DMS53 treated with DMSO at 0.1 percent for 48 hours (cell line): ENCODE measurements around the gene JPT2.

Experiments used
- DNase-seq: peaks from one replicate; lab custom pipeline; 2025; ENCODE audit not compliant: unreplicated experiment; lab: John Stamatoyannopoulos, UW

JPT2 gene

GRCh38 chr16:1677942-1678499 is at the start of gene JPT2:
JPT2 (plus strand) TSS chr16:1678279; CDS start chr16:1678313, 34 bp downstream.
- DNase-seq = peak; percentile 78

- DNase-seq = no peak
Observed at GRCh38 chr16:1630450-1631213, 47.4 kb upstream of the JPT2 start.

- no peak for DNase-seq
Observed at GRCh38 chr16:1631230-1631629, 46.8 kb upstream of the JPT2 start.

DNA sequence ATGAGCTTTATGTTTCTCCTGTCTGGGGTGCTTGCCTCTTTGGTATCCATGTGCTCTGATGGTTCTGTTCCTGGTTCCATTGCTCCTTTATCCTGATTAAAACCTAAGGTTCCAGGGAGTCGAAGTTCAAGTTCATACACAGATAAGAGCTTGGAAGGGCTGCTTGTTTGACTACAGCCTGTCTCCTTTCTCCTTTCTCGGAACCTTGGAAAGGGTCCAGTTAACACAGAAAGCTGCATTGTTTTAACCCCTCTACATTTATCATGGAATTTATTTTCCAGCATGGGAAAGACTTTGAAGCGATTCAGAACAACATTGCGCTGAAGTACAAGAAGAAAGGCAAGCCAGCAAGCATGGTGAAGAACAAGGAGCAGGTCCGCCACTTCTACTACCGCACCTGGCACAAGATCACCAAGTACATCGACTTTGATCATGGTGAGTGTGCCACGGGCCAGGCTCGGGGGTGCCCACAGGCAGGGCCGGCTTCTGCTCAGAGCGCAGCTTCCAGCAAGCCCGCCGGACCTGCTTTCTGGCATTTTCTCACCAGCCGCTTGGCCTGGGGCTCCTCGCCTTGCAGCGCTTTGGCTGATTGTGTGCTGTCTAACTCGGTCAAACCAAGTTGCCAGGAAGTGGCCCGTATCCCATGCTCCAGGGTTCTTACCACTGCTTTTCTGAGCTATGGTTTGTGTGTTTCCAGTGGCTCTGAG is 46.0 kb upstream of the JPT2 start:
- no peak for DNase-seq

DNA sequence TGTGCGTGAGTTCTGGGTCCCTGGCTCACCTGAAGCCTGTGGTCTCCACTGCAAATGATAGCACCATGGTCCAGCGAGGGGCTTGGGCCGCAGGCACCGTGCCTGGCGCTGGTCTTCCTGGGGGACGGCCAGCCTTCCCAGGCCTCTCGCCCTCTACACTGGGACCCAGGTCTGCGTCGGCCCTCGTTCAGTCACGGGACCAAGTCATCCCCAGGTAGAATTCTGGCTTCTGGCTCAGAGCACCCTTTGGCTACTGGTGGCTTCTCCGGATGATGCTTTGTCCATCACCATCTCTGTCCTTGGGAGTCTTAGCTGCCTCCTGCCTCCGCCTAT is 45.5 kb upstream of the JPT2 start:
- no peak for DNase-seq

DNA sequence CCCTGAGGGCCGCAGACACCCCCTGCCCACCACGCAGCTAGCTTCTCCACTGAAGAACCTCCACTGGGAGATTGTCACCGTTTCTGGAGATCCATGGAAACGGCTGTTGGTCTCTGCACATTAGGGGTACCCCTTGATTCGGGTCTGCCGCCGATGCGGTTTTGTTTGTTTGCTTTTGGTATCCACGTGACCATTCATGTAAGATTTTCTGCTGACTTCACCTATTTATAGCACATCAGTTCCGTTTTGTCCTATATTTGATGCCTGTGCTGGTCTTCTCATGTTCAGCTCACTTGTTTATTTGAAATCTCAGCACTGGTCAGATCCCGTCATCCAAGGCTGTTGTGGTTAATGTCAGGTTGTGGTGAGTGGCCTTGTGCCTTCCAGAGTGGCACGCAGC is 44.8 kb upstream of the JPT2 start:
- no peak for DNase-seq

GRCh38 chr16:1634541-1634940 is 43.5 kb upstream of the JPT2 start:
- no peak for DNase-seq

DNA sequence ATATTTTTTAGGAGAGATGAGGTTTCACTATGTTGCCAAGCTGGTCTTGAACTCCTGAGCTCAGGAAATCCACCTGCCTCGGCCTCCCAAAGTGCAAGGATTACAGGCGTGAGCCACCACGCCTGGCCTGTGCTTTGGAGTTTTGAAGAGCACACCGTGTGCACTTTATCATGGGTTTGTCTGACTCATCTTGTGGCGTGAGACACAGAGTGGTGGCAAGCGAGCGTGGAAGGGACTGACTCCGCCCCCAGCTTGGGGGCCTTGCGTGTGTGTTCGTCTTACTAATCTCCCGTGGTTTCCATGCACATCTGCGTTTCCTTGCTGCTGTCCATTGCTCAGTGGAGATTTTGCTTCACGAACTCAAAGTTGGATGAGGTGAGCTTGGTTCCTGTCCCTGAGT is 43.0 kb upstream of the JPT2 start:
- no peak for DNase-seq

- no peak for DNase-seq
Observed at GRCh38 chr16:1637526-1637925, 40.6 kb upstream of the JPT2 start.

DNA sequence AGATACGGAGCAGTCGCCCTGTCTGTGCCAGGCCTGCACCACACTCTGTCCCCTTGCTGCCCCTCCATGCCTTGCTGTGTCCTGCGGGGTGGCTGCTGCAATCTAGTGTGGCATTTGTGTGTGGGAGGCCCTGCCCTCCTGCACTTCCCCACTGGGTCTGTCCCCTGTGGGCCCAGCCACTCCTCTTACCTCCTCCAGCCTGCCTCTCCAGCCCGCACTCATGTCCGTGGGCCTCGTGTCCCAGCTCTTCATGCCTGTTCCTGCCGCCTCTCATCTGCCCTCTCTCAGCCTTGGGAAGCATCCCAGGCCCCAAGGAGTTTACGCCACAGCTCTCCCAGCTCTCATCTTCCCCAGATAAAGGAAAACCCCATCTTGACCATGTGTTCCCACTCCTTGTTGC is 39.3 kb upstream of the JPT2 start:
- DNase-seq = no peak

DNA sequence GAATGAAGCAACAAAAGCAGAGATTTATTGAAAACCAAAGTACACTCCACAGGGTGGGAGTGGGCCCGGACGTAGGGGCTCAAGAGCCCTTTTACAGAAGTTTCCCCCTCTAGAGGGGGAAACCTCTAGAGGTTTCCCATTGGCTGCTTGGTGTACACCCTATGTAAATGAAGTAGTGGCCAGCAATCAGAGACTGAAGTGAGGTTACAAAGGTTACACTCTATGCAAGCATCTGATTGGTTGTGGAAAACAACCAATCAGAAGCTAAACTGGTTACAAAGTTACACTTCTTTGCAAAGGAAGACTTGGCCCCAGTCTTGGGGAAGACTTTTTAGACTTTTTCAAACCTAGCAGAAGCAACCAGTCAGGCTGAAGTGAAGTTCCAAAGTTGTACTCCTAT is 38.8 kb upstream of the JPT2 start:
- no peak for DNase-seq

- DNase-seq = no peak
Observed at GRCh38 chr16:1639860-1640259, 38.2 kb upstream of the JPT2 start.

DNA sequence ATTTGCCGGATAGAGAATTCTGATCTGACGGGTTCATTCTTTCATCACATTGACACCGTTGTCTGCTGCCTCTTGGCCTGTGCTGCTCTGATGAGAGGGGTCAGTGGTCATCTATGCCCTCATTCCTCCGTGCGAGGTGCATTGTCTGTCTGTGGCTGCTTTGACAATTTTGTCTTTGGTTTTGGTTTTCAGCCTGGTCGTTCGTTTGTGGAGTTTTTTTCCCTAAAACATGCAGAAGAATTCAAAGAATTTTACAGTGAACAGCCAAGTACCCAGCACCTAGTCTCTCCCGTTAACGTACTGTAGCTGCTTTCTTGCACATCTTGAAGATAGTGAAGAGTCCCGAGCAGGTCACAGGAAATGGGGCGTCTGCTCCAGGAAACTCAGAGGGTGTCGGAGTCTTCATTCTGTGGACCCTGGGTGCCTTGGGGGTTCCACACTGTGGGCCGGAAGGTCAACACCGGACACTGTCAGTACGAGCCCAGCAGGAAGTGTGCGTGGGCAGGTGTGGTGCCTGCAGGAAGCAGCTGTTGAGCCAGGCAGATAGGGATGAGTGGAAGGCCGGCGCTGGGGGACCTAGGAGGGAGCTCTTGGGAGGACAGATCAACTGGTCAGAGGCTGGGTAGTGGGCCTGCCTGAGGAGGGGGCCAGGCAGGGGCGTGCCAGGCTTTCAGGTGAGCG is 37.7 kb upstream of the JPT2 start:
- DNase-seq = no peak

DNA sequence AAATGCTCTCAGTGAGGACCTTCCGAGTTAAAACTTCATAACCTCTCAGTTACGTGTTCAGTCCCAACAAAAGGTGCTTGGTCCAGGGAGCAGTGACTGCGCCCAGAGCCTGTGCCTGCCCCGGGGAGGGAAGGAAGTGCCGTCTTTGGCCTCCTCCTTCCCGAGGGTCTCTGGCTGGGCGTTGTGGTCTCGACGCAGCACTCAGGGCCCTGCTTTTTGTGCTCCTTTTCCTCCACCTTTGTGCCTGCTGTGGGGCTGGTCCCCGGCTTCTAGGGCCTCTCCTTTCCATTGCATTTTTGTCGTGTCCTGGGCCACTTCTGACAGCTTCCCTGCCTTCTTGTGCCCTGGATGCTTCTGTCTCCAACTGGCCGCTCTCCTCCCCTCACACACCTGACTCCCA is 36.8 kb upstream of the JPT2 start:
- DNase-seq = no peak

DNA sequence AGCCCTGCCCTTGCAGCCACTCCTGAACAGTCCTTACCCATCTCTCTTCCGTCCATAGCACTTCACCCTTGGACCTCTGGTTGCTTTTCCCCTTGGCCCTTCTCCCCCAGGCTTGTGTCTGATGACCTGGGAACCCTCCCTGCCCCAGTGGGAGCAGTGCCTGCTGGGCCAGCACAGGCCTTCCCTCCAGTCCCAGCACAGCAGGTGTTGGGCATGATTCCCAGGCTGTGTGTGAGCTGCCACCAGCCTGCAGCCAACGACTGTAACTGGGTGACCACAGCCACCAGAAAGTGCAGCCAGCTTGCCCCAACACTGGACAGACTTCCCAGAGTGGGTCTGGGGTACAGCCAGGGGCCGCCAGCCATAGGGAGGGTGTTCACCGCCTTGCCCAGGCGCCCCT is 35.9 kb upstream of the JPT2 start:
- DNase-seq = no peak

- no peak for DNase-seq
Observed at GRCh38 chr16:1642753-1643152, 35.3 kb upstream of the JPT2 start.

DNA sequence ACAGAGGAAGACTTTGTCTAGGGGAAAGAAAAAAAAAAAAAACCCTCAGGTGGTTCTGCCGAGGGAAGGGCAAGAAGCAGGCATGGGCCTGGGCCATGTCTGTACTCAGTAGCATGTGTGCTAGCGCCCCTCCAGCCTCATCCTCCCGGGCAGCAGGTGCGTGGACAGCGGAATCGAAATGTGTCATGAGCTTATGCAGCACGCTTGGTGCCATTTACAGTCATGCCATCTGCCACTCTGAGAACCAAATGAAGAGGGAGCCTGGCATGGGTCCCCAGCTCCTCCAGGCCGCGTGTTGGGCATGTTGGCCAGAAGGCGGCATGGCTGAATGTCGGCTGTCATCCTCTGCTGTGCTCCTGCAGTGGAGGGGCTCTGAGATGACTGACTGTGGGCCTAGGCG is 34.6 kb upstream of the JPT2 start:
- no peak for DNase-seq

DNA sequence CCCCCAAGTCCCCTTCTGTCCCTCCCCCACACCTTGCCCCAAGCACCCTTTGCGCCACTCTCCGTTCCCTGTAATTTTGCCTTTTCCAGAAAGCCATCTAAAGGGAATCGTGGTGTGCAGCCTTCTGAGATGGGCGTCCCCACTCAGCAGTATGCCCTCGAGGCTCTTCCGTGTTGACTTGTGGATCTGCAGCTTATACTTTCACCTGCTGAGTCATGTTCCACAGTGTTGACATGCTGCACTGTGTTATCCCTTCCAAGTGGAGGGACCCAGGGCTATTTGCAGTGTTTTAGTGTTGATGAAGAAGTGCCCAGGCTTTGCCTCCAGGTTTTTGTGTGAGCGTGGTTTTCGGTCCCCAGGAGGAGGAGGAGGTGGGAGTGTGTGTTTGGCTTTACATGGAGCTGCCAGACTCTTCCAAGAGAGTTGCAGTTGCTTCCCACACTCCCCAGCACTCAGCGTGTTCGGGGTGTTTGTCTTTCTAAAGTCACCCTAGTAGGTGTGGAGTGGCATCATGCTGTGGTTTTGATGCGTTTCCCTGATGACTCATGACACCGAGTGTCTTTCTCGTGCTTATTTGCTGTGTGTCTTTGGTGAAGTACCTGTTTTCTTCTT is 32.1 kb upstream of the JPT2 start:
- DNase-seq = peak; percentile 86

DNA sequence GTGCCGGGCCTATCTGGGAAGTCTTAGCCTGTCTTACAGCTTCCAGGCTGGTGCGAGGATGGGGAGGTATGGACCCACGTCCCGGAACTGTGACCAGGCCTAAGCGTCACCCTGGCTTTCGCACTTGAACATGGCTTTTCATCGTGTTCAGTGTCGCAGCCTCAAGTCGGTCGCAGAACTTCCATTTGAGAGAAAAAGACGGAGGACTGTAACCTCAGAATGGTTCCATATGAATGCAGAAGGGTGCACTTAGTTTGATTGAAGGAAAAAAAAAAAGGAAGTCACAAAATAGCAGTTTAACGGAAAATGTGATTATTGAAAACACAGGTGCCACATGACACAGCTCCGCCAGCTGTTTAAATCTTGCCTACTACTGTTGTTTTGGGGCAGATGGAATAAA is 30.2 kb upstream of the JPT2 start:
- DNase-seq = no peak

DNA sequence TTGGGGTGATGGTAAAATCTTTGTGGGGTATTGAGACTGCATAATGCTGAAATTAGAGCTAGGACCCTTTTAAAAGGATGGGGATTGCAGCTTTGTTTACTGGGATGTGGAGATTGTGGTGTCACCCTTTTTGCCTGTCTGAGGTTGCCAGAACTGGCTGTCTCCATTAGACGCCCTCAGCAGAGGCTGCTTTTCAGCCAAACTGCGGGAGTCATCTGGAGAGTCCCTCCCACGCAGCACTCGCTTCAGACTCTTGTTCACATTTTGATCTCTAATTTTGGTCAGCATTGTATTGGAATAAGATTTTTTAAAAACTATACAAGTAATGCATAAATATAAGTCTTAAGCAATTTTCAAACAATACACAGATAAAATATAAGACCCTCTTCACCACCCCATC is 27.9 kb upstream of the JPT2 start:
- no peak for DNase-seq

DNA sequence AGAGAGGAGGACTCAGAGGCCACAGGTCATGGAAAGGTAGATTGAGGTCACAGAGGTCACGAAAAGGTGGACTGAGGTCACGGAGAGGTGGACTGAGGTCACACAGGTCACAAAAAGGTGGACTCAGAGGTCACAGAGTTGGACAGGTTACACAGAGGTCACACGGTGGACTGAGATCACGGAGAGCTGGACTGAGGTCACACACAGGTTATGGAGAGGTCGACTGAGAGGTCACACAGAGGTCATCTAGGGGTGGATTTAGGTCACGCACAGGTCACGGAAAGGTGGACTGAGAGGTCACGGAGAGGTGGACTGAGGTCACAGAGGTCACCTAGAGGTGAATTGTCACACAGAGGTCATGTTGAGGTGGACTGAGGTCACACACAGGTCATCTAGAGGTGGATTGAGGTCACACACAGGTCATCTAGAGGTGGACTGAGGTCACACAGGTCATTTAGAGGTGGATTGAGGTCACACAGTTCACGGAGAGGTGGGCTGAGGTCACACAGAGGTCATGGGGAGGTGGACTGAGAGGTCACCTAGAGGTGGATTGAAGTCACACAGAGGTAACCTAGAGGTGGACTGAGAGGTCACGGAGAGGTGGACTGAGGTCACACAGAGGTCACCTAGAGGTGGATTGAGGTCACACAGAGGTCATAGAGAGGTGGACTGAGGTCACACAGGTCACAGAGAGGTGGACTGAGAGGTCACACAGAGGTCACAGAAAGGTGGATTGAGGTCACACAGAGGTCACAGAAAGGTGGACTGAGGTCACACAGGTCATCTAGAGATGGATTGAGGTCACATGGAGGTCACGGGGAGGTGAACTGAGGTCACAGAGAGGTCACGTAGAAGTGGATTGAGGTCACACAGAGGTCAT is 26.7 kb upstream of the JPT2 start:
- DNase-seq = no peak
